T47D (cell line): ENCODE data around the gene STOML3.

ENCODE experiments used
- DNase-seq, 2 experiments: peaks; one replicate each; pipeline versions ENCODE4 v3.0.0 to v3.0.0-alpha.2; 2011 to 2012; ENCODE audit warnings: low read depth in 1 of 2, low spot score in 1 of 2
- JUND ChIP-seq: IDR thresholded peaks from 2 replicates; pipeline ENCODE4 v1.6.1; 2012; ENCODE audit warnings: low read depth
- in situ Hi-C: cut with HindIII; loops from 2 replicates; pipeline ENCODE4 v1.10.0; 2016; ENCODE audit warnings: low sequenced_read_pairs, low pct_unique_long_range_greater_than_20kb

Gene STOML3

DNA sequence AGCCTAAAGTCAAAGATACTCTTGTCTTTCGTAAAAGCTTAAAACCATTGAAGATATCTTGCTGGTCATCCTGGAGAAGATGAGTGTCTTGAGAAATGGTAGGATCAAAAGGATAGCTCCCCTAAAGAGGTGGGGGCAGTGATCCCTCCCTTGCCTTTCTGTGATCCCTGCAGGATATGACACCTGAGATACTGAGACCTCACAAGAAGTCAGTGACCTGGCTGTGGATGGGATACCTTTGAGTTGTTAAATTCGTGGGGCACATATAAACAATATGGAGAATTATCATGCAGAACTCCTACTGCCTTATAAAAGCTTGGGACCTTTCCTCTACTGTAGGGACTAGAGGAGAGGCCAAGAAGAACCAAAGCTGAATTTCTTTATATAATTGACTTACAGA lies 21.4 kb downstream of the STOML3 start:
- in situ Hi-C loops, result no loop called here

DNA sequence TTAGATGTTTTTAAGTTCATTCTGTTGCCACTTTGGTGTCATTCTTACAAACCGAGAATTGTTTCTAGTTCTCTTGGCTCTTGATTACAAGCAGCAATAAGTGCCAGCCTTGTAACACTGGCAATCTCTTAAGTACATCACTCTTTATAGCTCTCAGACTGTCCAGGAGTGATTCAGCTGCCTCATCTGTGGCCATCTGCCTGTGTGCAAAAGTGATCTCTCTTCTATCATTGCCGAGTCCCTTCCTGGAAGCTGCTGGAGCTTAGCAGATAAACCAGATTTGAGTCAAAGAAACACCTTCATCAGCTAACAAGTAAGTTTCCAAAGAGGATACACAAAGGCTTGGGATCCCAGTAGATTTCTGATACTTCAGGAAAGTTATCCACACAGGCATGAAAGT lies 23.2 kb downstream of the STOML3 start:
- no peak for TF ChIP-seq JUND
- in situ Hi-C loops, result no loop called here
- no peak for DNase-seq

More for the DNA sequence above, 21.4 kb downstream of the STOML3 start:
- no peak for TF ChIP-seq JUND
- DNase-seq, result no peak

DNA sequence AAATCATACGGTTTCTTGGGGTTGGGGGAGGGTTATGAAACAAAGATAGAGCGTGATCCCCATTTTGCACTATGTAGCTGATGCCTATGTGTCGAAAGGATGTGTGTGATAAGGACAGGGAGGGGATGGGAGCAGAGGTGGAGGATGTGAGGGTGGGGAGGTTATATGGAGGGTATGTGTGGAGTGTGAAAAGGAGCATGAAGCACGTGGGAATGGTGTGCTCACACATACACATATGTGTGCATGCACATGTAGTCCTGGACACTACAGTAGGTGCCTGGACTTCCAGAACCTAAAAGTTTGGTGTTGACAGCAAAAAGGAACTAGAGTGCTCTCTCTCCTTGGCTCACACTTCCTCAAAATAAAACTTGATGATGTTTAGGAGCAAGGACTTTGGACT lies 25.4 kb downstream of the STOML3 start:
- in situ Hi-C loops, result no loop called here
- DNase-seq, result no peak
- no peak for TF ChIP-seq JUND

- in situ Hi-C loops, result no loop called here
- TF ChIP-seq JUND, result no peak
- DNase-seq, result no peak
Measured at GRCh38 chr13:38960175-38960574, 30.5 kb downstream of the STOML3 start.

- TF ChIP-seq JUND, result no peak
- in situ Hi-C loops, result no loop called here
- no peak for DNase-seq
Measured at GRCh38 chr13:38957794-38958592, 32.6 kb downstream of the STOML3 start.

GRCh38 chr13:38954844-38955243 lies 35.8 kb downstream of the STOML3 start:
- no peak for DNase-seq
- TF ChIP-seq JUND, result no peak
- in situ Hi-C loops, result no loop called here

DNA sequence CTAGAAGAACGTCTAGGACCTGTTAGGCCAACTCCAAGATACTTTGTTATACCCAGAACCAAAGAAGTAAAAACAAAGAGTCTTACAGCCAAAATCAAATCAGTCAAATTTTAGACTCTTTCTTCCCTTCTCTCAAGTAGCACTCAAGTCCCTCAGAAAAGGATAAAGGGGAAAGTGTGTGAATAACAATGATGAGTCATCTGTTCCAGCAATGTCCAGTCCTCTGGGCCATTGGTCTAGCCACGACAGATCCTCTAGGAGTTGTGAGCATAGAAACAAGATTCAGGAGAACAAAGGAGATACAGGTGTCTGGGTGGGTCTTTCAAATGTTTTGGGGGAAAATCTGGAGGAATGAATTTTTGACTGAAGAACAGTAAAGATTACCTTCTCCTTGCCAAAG lies 36.3 kb downstream of the STOML3 start:
- no peak for DNase-seq
- TF ChIP-seq JUND, result no peak
- in situ Hi-C loops, result no loop called here

- DNase-seq, result no peak
- TF ChIP-seq JUND, result no peak
- in situ Hi-C loops, result no loop called here
Measured at GRCh38 chr13:38952827-38953226, 37.8 kb downstream of the STOML3 start.

- TF ChIP-seq JUND, result no peak
- no peak for DNase-seq
- in situ Hi-C loops, result no loop called here
Measured at GRCh38 chr13:38951525-38952313, 38.9 kb downstream of the STOML3 start.

DNA sequence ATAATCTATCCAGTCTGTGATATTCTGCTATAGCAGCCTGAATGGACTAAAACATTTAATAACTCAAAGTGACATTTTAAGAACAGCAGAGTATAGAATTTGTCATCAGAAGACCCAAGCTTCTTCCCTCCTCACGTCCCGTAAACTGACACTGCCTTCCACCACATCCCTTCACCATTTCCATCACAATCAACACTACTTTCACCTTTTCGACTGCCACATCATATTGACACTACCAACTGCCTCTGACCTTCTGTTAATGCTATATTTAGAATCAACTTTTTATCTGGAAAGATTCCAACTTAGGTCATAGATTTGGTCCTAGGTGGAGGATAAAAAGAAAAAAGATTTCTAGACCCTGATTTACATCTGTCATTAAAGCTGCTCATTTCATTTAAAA lies 39.6 kb downstream of the STOML3 start:
- DNase-seq, result no peak
- no peak for TF ChIP-seq JUND
- in situ Hi-C loops, result no loop called here

- TF ChIP-seq JUND, result no peak
- in situ Hi-C loops, result no loop called here
Measured at GRCh38 chr13:38947054-38947453, 43.6 kb downstream of the STOML3 start.

GRCh38 chr13:38944219-38944618 lies 46.4 kb downstream of the STOML3 start:
- no peak for TF ChIP-seq JUND
- in situ Hi-C loops, result no loop called here
- no peak for DNase-seq

More at GRCh38 chr13:38947054-38947453, 43.6 kb downstream of the STOML3 start:
- no peak for DNase-seq

GRCh38 chr13:38943231-38943630 lies 47.4 kb downstream of the STOML3 start:
- in situ Hi-C loops, result no loop called here
- DNase-seq, result no peak
- no peak for TF ChIP-seq JUND
